GM12878 (cell line): ENCODE measurements around the gene TSTD2. TPM values are rescaled to one million over a fixed set of nuclear protein-coding genes. Genes with fewer than 3 reads are reported as not detected.

ENCODE experiments used
- ATAC-seq: fragments of 200-7000 bp; cut with Tn5 transposase; 3 replicates; pipeline ENCODE4 v1.9.1; 2020; ENCODE audit warnings: mild to moderate bottlenecking, moderate library complexity
- BruUV-seq: library from RNA; stranded (reverse); fragments of 400-500 nt; replicated peaks from 2 replicates; lab custom pipeline; 2021; lab: Mats Ljungman, UMichigan
- CTCF ChIA-PET: fragments of 300-600 bp; sonication (Branson Sonifier 250); formaldehyde crosslinking; extraction: SDS; loops from one replicate; lab custom pipeline; 2021; ENCODE audit warnings: inconsistent platforms; lab: Yijun Ruan, JAX
- POLR2A ChIA-PET: fragments of 350-600 bp; formaldehyde crosslinking; extraction: SDS; loops from one replicate; lab custom pipeline; 2021; ENCODE audit warnings: inconsistent platforms; lab: Charles Lee
- RAD21 ChIA-PET: fragments of 300-600 bp; sonication (Branson Sonifier 250); formaldehyde crosslinking; loops from one replicate; lab custom pipeline; 2023; ENCODE audit warnings: antibody characterized with exemption; ENCODE audit not compliant: unreplicated experiment; lab: Charles Lee
- SMC1A ChIA-PET: fragments of 300-600 bp; sonication (Branson Sonifier 250); formaldehyde crosslinking; loops from one replicate; lab custom pipeline; 2023; ENCODE audit not compliant: unreplicated experiment, uncharacterized antibody; lab: Charles Lee
- DNase-seq: peaks from one replicate; pipeline ENCODE4 v3.0.0-alpha.2; 2011; ENCODE audit warnings: low read depth, low spot score
- FAIRE-seq: peaks from 3 replicates; lab custom pipeline; 2011; peaks lifted over from hg19 to GRCh38; lab: Jason Lieb, UNC
- H2AFZ ChIP-seq: 2 replicates; pipeline ENCODE4 v1.6.0; 2011; ENCODE audit warnings: low read depth, low read length, control low read depth; ENCODE audit not compliant: control insufficient read depth
- H3K27ac ChIP-seq: 2 replicates; pipeline ENCODE4 v1.5.1; 2011; ENCODE audit warnings: control low read depth; ENCODE audit not compliant: control insufficient read depth, insufficient read depth
- H3K27me3 ChIP-seq, 2 experiments: replicated peaks in 1 of 2; 2 replicates each; pipeline versions ENCODE4 v1.6.0 to v1.6.1; 2011; ENCODE audit warnings: low read length in 1 of 2; ENCODE audit not compliant: control insufficient read depth in 2 of 2, insufficient read depth in 2 of 2
- H3K36me3 ChIP-seq, 2 experiments: 2 replicates each; pipeline ENCODE4 v1.5.1; 2011; ENCODE audit warnings: low read length in 1 of 2; ENCODE audit not compliant: control insufficient read depth in 2 of 2, insufficient read depth in 2 of 2
- H3K4me1 ChIP-seq: 2 replicates; pipeline ENCODE4 v1.6.1; 2011; ENCODE audit warnings: mild to moderate bottlenecking, low read length, moderate library complexity, mixed read lengths; ENCODE audit not compliant: control insufficient read depth, insufficient read depth
- H3K4me2 ChIP-seq: 2 replicates; pipeline ENCODE4 v1.6.0; 2011; ENCODE audit warnings: control low read depth; ENCODE audit not compliant: control insufficient read depth, insufficient read depth
- H3K4me3 ChIP-seq: fragments of 200-600 bp; sonication (generic); 2 replicates; pipeline ENCODE4 v1.5.1; 2016
- H3K79me2 ChIP-seq: 2 replicates; pipeline ENCODE4 v1.6.0; 2011; ENCODE audit warnings: low read length; ENCODE audit not compliant: control insufficient read depth, insufficient read depth
- H3K9ac ChIP-seq: 2 replicates; pipeline ENCODE4 v1.8.0; 2011; ENCODE audit warnings: low read length, control low read depth, mixed read lengths; ENCODE audit not compliant: control insufficient read depth, insufficient read depth
- H3K9me3 ChIP-seq: replicated peaks from 3 replicates; pipeline ENCODE4 v1.5.1; 2011; ENCODE audit warnings: mild to moderate bottlenecking, low read length; ENCODE audit not compliant: control insufficient read depth, insufficient read depth
- H4K20me1 ChIP-seq: 2 replicates; pipeline ENCODE4 v1.6.0; 2011; ENCODE audit not compliant: control insufficient read depth, insufficient read depth
- BRCA1 ChIP-seq: IDR thresholded peaks from 2 replicates; pipeline ENCODE4 v1.6.1; 2011; ENCODE audit warnings: low read depth, low read length, improper control_type of control experiment
- CREM ChIP-seq: IDR thresholded peaks from 2 replicates; pipeline ENCODE4 v1.6.1; 2014; ENCODE audit warnings: antibody characterized with exemption, low read depth
- FOXK2 ChIP-seq: fragments of 450-650 bp; IDR thresholded peaks from 2 replicates; pipeline ENCODE4 v1.6.1; 2017; ENCODE audit warnings: mild to moderate bottlenecking, moderate library complexity
- MTA2 ChIP-seq: fragments of 450-650 bp; IDR thresholded peaks from 2 replicates; pipeline ENCODE4 v1.6.1; 2016; ENCODE audit warnings: low read depth, mild to moderate bottlenecking, moderate library complexity
- NBN ChIP-seq: fragments of 450-650 bp; IDR thresholded peaks from 2 replicates; pipeline ENCODE4 v1.6.1; 2016
- NFYA ChIP-seq: IDR thresholded peaks from 2 replicates; pipeline ENCODE4 v1.6.1; 2011; ENCODE audit warnings: low read depth, mild to moderate bottlenecking, low read length, improper control_type of control experiment, borderline replicate concordance
- PKNOX1 ChIP-seq: fragments of 450-650 bp; IDR thresholded peaks from 2 replicates; pipeline ENCODE4 v1.6.1; 2016; ENCODE audit warnings: mild to moderate bottlenecking
- TCF3 ChIP-seq: IDR thresholded peaks from 2 replicates; pipeline ENCODE4 v1.6.1; 2012; ENCODE audit warnings: low read depth, mild to moderate bottlenecking, low read length, borderline replicate concordance; ENCODE audit not compliant: insufficient read depth
- WGBS: methylation state at CpG from one replicate; pipeline ENCODE4 v1.1.6; 2016; ENCODE audit warnings: low lambda C conversion rate; ENCODE audit not compliant: insufficient replicate concordance, insufficient coverage; ENCODE audit errors: missing lambda C conversion rate; 5-methylcytosine and 5-hydroxymethylcytosine counted together
- in situ Hi-C: fragments of 300-500 bp; cut with MboI; formaldehyde crosslinking; loops from 9 replicates; pipeline ENCODE4 v1.14.3; 2018; ENCODE audit warnings: mixed read lengths
- intact Hi-C: fragments of 100-400 bp; cut with micrococcal nuclease; formaldehyde crosslinking; loops from one replicate; pipeline ENCODE4 v1.14.2; 2022; ENCODE audit not compliant: unreplicated experiment
- polyA plus RNA-seq, 11 experiments: library from polyadenylated mRNA; depleted of rRNA in 4 of 11; unstranded in 6 of 11; stranded (reverse) in 5 of 11; fragments of >200 nt; fragmentation: Nextera tagmentation in 4 of 11; fragmentation: Illumina TruSeq in 1 of 11; extraction: Ambion mirVana in 4 of 11; extraction: Trizol in 1 of 11; gene quantifications; 1 replicate in 1 of 11; 2 replicates in 10 of 11; pipeline versions ENCODE4 v1.2.1 to v1.2.3, GENCODE V29; 2011 to 2016; ENCODE audit warnings: inconsistent platforms in 2 of 11, missing spikeins in 2 of 11, low read depth in 1 of 11
- total RNA-seq, 4 experiments: library from RNA; depleted of rRNA in 3 of 4; stranded (reverse); fragments of >200 nt in 3 of 4; fragmentation: Illumina TruSeq in 1 of 4; extraction: Trizol in 1 of 4; gene quantifications; 2 replicates each; pipeline versions ENCODE4 v1.2.1 to v1.2.3, GENCODE V29; 2013 to 2021

Gene TSTD2
- total and polyA plus RNA-seq, 10 of the 15 experiments (the other 5 are each of a cell fraction or from before 2014, with no cell fraction given), result 5.0 to 30.6 (median 14.1) TPM

GRCh38 chr9:97556036-97556720, 77.0 kb downstream of the TSTD2 start:
- H4K20me1 ChIP-seq, result no peaks in the 10 kb centered on the region
- no peak overlapping the region for H2AFZ ChIP-seq
- H3K79me2 ChIP-seq, result no peaks in the 10 kb centered on the region; the same call in 1 of the 2 replicates
- 95% methylated on average over 10 of the region's 10 CpGs for WGBS
- CTCF ChIA-PET, result interaction anchor here (0.9 kb wide), 1 partner anchor 89 kb away, joined by 3 read pairs; no protein-coding TSS in a partner anchor
- H3K27ac ChIP-seq, result no peak overlapping the region
- H3K36me3 ChIP-seq, result peaks cover 0 to 6% of the 10 kb centered on the region in 2 experiments; a peak in 3 of 4 replicates
- ATAC-seq, result no peak
- no peak overlapping the region for H3K4me3 ChIP-seq
- no peak for FAIRE-seq
- DNase-seq, result no peak
- no peak for TF ChIP-seq PKNOX1
- TF ChIP-seq NBN, result no peak
- no peak for TF ChIP-seq BRCA1
- no peak for TF ChIP-seq CREM
- TF ChIP-seq MTA2, result no peak
- TF ChIP-seq NFYA, result no peak
- no peak for TF ChIP-seq TCF3
- TF ChIP-seq FOXK2, result no peak
- H3K4me2 ChIP-seq, result no peak overlapping the region
- no peak overlapping the region; the same call in 1 of the 2 replicates for H3K9ac ChIP-seq
- intact Hi-C loops, result no loop called here
- no TSS peak for BruUV-seq
- H3K9me3 ChIP-seq, result no peaks in the 10 kb centered on the region
- RAD21 ChIA-PET, result interaction anchor here (3.7 kb wide), 1 partner anchor 54 kb away, joined by 51 read pairs; the partner anchor contains the start of gene TMOD1
- in situ Hi-C loops, result no loop called here
- peaks cover 32% of the 10 kb centered on the region for H3K4me1 ChIP-seq
- POLR2A ChIA-PET, result interaction anchor here (1.0 kb wide), 1 partner anchor 55 kb away, joined by 7 read pairs; the partner anchor contains the start of gene TMOD1
- SMC1A ChIA-PET, result interaction anchor here (0.6 to 3.8 kb wide), 5 partner anchors 19 to 108 kb away, joined by 3 to 24 read pairs (median 3); no protein-coding TSS in a partner anchor
- H3K27me3 ChIP-seq, result no peaks in the 10 kb centered on the region
